HG02678 (cell line): ENCODE measurements around the gene DUSP6.
"Not testable (repeated sequence)": the region's sequence is repeated elsewhere in the genome, so short reads cannot be mapped to it uniquely, and the experiment has no call there.

Experiments
- ATAC-seq: cut with Tn5 transposase; IDR thresholded peaks from one replicate; pipeline ENCODE4 v1.9.1; 2021; ENCODE audit warnings: mild to moderate bottlenecking, moderate library complexity; ENCODE audit not compliant: unreplicated experiment

DUSP6 gene

DNA sequence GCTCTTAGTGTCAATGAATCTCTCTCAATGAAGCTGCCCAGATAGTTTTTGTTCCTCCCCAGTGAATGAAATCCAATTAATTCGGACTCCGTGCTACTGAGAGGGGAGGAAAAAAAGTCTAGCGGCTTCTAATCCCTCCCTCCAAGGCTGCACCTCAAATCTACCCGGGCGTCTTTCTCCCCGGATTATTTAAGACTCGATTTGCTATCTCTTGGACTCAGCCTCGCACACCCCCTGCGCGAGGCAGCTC, 134 bp downstream of the DUSP6 start:
- ATAC-seq, result no peak

DNA sequence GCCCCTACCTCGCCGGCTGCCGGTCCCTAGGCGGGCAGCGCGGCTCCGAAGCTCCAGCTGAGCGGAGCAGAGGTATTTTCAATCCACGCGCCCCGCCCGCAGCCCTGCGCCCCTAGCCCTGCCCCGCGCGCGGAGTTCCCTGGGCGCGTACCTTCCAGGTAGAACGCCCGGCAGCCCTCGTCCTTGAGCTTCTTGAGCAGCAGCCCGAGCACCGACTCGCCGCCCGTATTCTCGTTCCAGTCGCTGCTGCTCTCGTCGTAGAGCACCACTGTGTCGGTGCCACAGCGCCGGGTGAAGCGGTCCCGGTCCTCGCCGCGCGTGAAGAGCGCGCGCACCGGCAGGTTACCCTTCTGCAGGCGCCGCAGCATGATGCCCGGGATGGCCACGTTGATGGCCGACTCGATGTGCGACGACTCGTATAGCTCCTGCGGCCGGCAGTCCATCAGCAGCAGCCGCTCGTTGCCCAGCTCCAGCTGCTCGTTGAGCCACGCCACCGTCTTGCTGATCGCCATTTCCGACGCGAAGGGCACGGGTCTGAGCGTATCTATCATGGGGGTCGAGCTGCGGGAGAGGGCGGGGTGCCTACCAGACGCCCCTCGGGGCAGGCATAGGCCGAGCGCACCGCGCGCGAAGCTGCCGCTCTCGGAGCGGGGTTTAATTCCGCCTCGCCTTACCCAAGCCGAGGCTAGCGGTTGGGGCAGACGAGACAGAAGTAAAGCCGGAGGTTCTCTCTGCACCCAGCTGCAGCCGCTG, 636 bp downstream of the DUSP6 start:
- peak; percentile 28 for ATAC-seq

DNA sequence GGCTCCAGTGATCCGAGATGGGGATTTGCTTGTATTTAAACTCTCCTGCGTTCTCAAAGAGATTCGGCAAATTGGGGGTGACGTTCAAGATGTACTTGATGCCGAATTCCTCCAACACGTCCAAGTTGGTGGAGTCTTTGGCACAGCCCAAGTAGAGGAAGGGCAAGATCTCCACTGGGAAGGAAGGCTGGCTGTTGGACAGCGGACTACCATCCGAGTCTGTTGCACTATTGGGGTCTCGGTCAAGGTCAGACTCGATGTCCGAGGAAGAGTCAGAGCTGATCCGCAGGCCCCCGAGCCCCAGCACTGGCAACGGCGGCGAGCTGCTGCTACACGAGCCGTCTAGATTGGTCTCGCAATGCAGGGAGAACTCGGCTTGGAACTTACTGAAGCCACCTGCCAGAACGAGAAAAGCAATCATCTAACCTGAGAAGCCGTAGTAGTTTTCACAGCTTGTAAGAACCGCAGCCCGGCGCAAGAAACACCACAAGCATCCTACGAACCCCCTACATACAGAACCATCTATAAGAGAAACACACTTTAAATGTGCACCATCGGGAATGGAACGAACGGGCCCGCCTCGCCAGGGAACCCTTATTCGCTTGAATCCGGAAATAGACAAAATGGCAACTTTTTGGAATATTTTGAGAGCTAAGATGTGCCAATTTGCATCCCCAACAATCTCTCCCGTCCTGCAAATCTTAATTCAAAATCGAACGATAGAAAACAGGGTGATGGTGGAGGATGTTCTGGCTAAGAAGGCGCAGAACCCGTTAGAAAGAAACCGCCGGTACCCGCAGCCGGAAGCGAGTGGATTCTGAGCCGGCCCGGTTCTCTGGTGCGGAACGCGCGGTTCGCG, 1.4 kb downstream of the DUSP6 start:
- no peak for ATAC-seq

DNA sequence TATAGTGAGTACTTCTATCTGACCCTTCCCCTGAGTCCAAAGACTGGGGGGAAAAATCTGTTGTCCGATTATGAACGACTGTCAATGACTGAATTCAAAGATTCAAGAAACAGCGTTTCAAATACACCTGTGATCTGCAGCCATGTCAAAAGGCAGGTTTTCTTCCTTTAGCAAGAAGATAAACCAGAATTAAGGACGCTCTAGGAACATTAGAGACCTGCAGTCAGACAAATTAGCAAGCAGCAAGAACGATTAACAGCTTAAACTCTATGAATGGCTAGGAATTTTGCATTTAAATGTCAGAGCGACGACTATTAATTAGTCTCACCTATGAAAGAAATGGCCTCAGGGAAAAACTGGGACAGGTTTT, 2.1 kb downstream of the DUSP6 start:
- no peak for ATAC-seq

DNA sequence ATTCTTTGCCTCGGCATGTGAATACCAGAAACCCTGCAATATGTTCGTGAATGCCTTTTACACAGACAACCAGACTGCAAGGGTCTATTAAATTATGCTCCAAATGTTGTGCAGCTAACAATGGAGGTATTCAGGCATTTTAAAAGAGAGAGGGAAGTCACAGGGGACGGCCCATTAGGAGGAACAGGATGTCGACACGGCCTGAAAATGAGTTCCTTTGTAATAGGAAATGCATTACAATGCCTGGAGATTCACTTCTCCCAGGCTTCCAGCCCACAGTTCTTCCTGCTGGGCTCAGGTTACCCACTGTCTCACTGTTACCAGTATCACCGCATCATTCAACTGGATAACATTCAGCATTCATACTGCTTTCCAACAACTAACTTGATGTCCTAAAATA, 2.5 kb downstream of the DUSP6 start:
- ATAC-seq, result no peak

DNA sequence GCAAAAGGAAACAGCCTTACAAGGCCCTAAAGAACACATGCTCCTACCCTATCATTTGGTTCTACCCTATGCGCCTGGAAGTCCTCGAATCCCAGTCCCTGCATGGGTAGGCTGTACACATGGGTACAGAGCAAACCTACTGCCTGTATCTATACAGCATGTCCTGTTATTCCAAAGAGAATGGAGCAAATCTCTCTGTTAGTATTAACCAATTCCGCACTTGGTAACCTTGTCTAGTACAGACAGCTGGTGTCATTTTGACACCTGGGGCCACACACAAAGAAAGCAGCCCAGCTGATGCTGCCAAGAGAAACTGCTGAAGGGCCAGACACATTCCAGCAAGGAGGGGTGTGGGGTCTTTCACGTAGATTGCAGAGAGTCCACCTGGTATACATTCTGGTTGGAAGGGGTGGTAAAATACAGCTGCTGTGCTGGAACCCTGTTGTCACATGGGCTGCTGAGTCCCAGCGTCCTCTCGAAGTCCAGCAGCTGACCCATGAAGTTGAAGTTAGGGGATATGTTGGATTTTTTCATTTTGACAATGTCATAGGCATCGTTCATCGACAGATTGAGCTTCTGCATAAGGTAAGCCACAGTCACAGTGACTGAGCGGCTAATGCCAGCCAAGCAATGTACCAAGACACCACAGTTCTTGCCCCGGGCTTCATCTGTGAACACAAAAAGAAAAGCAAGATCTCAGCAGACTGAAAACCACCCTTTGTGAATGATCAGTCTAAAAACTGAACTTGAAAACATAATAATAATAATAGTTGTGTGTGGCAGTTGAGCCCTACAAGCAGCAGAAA, 3.2 kb downstream of the DUSP6 start:
- no peak for ATAC-seq

DNA sequence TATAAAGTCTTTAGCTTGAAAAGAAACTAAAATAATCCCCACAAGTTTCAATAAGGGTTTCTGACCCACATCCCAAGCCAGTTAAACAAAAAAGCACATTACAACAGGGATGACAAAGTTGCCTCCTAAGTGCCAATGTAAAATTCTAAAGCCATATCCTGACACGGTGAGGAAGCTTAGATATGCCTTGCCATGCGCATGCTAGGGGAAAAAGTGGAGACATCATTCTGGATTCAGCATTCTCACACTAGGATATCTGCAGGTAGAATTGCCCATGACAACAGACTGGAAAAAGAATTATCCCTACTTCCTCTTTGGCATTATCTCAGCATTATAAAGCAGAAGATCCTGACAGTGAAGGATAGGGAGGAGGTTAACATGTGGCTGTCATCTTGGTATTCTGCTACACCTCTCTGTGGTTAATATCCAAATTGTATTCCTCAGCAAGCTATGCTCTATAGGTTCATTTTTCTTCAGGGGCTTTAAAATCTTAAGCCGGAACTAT, 4.9 kb downstream of the DUSP6 start:
- ATAC-seq, result no peak

DNA sequence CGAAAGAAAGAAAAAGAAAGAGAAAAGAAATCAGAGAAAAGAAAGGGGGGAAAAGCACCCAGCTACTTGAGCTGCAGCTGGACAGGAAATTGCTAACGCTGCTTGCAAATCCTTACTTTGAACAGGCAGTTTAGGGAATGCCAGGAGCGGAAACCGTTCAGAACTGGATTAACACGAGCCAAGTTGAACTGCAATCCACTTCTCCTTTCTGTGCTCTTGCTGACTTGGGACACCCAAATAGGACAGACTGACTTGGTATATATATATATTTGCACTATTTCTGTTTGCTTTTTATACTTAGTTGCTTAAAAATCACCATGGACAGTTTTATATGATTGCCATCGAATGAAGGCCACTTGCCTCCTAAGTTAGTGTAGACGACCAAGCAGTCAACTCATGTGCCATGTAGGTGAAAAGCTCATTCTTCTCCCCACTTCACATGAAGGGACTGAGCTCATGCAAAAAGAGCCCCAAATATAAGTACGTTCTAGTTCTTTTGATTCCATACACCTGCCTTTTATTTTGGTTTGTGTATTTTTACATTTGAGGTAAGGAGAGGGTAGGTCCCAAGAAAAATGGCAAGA, 5.5 kb downstream of the DUSP6 start:
- peak; percentile 3 for ATAC-seq

DNA sequence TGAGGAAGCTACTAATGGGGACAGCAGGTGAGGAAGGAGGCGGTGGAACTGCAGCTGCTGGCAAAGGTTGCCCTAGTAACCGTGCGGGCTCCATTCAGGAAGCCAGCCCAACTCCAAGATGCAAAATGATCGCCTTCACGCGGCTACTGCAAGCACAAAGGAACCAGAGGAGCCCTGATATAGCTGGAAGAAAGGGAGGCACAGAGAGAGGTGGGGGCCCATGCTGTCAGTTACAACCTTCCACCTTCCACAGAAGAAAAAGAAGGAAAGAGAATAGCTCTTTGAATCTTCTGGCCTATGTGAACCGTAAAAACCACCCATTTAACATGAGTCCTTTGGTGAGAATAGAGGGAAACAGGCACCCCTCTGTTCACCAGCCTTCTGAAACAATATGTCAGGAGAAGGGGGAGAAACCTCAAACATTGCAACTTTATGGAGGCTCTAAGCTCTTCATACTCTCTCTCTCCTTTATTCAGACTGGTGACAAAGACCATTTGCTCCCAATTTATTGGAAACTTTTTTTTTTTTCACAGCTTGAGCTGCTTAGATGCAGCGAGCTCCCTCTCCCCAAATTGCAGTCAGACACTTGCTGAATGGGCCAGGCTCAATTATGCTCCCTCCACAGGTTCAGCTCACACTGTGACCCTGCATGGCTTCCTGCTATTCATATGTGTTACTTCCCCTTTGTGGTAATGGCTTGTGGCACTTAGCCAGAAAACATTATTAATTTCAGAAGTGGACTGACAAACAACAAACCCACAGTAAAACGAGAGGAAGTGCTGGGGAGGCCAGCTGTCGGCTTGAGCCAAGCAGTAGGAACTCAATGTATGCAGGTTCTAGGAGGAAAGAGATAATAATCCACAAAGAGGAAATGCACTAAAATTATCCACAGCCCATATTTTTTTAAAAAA, 6.2 kb downstream of the DUSP6 start:
- peak; percentile 98 for ATAC-seq

DNA sequence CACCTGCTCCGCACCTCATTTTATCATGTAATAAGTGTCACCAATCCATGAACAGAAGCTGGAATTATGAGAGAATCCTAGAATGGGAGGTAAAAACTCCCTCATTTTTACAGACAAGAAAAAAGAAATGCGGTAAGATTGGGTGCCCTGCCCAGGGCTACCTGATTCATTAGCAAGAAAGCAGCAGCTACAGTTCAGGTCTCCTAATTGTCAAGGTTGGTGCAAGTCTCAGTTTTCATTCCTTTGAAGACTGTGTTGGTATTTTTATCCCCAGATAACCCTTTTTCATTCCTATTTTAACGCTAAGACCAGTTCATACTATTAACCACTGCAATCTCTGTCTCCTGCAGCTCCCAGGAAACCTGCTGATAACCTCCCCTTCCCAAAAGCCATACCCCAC, 6.9 kb downstream of the DUSP6 start:
- no peak for ATAC-seq

DNA sequence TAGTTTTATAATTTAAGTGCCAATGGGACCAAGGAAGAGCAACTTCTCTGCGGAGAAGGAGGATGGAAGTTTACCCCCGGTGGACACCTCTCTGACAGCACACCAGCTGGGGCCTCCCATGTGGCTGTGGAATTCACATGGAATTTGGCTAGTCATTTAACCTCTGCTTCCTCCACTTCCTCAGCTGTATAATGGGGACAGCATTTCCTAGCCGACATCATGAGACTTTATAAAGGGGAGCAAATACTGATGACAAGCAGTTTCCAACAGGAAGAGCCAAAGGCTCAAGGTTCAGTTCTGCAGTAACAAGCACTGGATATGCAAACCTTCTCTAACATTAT, 7.5 kb downstream of the DUSP6 start:
- no peak for ATAC-seq

DNA sequence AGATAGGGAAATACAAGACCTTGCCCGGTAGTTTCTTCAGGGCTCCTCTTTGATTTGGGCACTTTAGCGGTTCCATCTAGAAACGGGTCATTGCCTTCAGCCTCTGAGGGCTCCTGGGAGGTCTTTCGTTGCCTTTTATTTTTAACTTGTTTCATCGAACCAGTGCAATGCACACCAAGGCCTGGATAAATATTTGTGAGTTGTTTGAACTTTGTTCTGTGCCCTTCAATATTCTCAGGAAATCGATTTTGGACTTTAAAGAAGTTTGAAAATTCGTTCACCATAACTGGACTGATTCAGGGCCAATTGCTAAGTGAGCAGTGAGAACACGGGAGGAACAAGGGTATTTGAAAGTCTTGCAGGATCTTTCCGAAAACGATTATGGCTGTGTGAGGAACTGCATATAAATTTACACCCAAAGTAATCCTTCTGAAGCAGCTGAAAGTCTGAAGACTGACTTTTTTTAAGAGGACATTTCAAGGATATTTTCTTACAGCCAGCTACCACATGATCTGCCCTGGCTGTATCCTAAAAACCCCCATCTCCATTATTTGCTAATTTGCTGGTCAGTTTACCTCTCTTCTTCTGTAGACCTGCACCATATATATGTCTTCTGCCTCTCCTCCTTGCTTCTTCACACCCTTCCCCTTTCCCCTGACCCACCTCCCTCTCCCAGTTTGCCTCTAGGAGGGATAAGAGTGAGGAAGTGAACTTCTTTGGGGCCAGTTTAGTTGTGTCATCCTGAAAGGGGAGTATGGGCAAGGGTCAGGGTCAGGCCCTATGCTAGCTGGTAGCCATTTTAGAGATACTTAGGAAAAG, 8.0 kb downstream of the DUSP6 start:
- no peak for ATAC-seq

DNA sequence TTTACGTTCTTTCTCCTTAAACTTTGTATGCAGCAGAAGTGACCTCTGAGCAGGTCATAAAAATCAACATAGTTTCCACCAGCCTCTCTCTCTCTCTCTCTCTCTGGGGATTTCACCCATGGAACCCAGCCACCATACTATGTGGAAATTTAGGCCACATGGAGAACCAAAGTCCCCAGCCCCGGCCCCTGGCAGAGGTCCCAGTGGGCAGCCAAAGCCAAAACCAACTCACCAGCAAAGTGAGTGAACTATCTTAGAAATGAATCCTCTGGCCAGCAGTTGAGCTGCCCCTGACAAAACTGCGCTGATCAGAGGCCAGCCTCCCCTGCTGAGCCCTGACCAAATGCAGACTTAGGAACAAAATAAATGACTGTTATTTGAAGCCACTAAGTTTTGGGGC, 9.2 kb downstream of the DUSP6 start:
- no peak for ATAC-seq

DNA sequence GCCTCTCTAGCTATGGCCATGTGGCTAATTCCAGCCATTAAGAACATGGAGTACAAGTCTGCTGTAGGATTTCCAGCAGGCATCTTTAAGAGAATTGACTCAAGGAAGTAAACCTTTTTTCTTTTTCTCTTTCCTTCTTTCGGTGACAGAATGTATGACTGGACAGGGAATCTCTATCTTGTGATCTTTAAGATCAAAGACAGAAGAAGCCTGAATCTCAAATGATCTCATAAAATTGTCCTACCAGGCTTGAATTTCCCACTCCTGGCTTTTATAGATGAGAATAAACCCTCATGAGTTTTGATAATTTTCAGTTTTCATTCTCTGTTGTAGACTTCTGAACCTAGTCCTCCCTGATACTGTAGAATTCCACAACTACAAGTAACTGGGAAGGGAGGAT, 11.4 kb downstream of the DUSP6 start:
- ATAC-seq, result no peak

DNA sequence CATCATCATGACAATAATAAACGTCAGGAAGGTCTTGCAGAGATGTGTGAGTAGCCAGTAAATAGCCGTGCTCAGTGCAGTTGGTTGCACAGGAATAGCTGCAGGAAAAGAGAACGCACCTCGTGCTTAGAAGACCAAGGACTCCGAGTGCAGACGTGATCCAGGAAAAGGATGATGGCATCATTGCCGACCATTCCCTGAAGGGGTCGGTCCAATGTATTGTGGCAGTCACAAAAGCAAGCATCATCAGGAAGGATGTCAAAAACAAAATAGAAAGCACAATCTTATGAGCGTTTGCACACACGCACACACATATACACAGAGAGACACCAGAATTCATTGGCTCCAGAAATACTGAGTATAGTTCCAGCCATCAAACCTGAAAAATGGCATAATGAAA, 12.8 kb downstream of the DUSP6 start:
- ATAC-seq, result no peak

DNA sequence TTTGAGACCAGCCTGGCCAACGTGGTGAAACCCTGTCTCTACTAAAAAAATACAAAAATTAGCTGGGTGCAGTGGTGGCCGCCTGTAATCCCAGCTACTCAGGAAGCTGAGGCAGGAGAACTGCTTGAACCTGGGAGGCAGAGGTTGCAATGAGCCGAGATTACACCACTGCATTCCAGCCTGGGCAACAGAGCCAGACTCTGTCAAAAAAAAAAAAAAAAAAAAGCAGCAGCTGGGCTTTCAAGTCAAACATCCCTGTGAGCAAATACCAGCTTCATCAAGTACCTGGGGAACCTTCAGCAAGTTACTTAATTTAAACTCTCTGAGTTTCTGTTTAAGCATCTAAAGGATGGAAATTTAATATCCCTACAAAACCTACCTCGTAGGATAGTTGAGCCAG, 15.2 kb downstream of the DUSP6 start:
- ATAC-seq, result not testable (repeated sequence)

DNA sequence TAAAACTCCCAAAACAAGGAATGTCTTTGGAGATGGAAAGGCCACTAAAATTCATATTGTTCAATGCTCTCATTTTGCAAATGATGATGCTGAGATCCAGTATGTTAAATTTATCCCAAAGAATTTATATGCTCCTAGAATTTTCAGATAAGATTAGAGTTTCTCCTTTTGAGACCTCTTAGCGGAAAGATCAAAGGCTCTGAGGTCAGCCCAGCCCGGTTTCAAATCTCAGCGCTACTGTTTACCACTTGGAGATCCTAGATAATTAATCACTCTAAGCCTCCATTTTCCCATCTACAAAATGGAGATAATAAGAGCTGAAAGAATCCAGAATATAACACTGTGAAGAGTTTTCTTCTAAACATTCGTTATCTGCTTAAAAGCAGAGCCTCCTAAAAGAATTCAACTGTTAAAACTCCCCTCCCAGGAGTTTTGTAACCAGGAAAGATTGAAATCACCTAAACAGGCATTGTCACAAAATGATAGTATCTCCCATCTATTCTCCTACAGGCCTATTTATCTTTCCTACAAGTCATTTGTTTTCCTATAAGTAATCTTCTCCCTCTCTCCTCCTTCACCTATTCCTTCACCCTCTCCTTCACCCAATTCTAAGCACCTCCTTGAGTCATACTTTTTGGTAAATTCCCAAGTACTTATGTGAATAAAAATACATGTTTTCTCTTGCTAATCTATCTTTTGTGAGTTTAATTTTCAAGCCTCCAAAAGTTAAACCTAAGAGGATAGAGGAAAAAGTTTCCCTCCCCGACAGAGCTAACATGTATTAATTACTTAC, 16.7 kb downstream of the DUSP6 start:
- no peak for ATAC-seq

DNA sequence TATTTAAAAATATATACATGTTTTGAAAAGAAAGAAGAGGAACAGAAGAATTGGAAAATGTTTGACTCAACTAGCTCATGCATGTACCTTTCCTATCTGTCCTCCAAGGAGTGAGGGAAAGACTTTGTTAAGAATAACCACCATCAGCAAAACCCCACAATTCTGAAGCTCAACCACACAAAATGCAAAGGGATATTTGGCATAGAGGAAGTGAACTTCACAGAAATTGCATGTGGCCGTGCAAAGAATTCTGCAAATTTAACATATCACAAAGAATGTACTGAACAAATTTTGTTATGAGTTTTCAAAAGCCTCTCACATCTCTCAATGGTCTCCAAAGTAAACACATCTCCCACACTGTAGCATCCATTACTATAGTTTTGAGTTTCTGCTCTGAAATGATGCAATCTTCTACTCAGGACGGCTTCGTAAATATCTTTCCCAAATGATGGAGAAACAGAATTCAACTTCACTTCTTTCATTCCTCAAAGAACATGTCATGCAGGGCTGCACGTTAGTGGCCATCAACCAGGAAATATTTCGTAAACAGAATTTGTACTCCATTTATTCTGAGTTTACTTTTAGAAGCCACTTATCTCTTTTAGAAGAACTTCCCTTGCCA, 17.6 kb downstream of the DUSP6 start:
- ATAC-seq, result no peak
